CD4-positive, alpha-beta T cell (primary cell): Measurements from ENCODE around the gene ATL2. TPM values are rescaled to one million over a fixed set of nuclear protein-coding genes. Genes with fewer than 3 reads are reported as not detected.
"Not testable (repeated sequence)": the region's sequence is repeated elsewhere in the genome, so short reads cannot be mapped to it uniquely, and the experiment has no call there.

Experiments used
- ATAC-seq: fragments of 200-7000 bp; cut with Tn5 transposase; one replicate; pipeline ENCODE4 v1.10.0; 2022; ENCODE audit warnings: mild to moderate bottlenecking; ENCODE audit not compliant: poor library complexity
- CTCF ChIA-PET: fragments of 350-600 bp; sonication (Branson Sonifier 250); formaldehyde crosslinking; loops from one replicate; lab custom pipeline; 2021; ENCODE audit warnings: antibody characterized with exemption, inconsistent platforms; lab: Charles Lee
- POLR2A ChIA-PET: fragments of 350-600 bp; sonication (Branson Sonifier 250); formaldehyde crosslinking; loops from one replicate; lab custom pipeline; 2021; ENCODE audit warnings: antibody characterized with exemption, inconsistent platforms; lab: Charles Lee
- DNase-seq, 14 experiments: peaks; one replicate each; pipeline ENCODE4 v3.0.0-alpha.2; 2013 to 2020; ENCODE audit warnings: mixed read lengths in 2 of 14
- H3K27ac ChIP-seq, 2 donors: one replicate each; pipeline versions ENCODE4 v1.5.1 to v1.7.0; 2013; ENCODE audit warnings: low read length in 2 of 2, low read depth in 1 of 2, mild to moderate bottlenecking in 1 of 2
- H3K27me3 ChIP-seq, 2 experiments: 1 replicate in 1 of 2; 2 replicates in 1 of 2; pipeline versions ENCODE4 v1.6.1 to v1.7.0; 2013; ENCODE audit warnings: low read length in 2 of 2, control low read depth in 1 of 2, mild to moderate bottlenecking in 1 of 2, moderate library complexity in 1 of 2; ENCODE audit not compliant: insufficient read depth in 2 of 2, control insufficient read depth in 1 of 2
- H3K36me3 ChIP-seq: one replicate; pipeline ENCODE4 v1.6.1; 2013; ENCODE audit warnings: low read length, control low read depth; ENCODE audit not compliant: insufficient read depth
- H3K4me1 ChIP-seq: one replicate; pipeline ENCODE4 v1.6.1; 2013; ENCODE audit warnings: low read length, control low read depth; ENCODE audit not compliant: insufficient read depth
- H3K4me3 ChIP-seq: one replicate; pipeline ENCODE4 v1.5.1; 2013; ENCODE audit warnings: mild to moderate bottlenecking, low read length, moderate library complexity
- H3K9me3 ChIP-seq, 2 experiments: 1 replicate in 1 of 2; 2 replicates in 1 of 2; pipeline versions ENCODE4 v1.6.1 to v1.7.0; 2013; ENCODE audit warnings: low read length in 2 of 2, mild to moderate bottlenecking in 2 of 2, control low read depth in 1 of 2, moderate library complexity in 1 of 2; ENCODE audit not compliant: control insufficient read depth in 1 of 2, insufficient read depth in 1 of 2
- H3K27ac Mint-ChIP-seq: one replicate; pipeline ENCODE4 v1.8.0; 2020; ENCODE audit warnings: mixed read lengths
- H3K27me3 Mint-ChIP-seq: one replicate; pipeline ENCODE4 v1.8.0; 2021; ENCODE audit warnings: mixed read lengths
- H3K36me3 Mint-ChIP-seq: one replicate; pipeline ENCODE4 v1.8.0; 2021; ENCODE audit warnings: low read depth, mixed read lengths
- H3K4me1 Mint-ChIP-seq: one replicate; pipeline ENCODE4 v1.8.0; 2021; ENCODE audit warnings: low read depth, mixed read lengths
- H3K4me3 Mint-ChIP-seq: one replicate; pipeline ENCODE4 v1.8.0; 2020; ENCODE audit warnings: mild to moderate bottlenecking, mixed read lengths
- H3K9me3 Mint-ChIP-seq: one replicate; pipeline ENCODE4 v1.8.0; 2020; ENCODE audit warnings: mixed read lengths
- intact Hi-C, 2 experiments: fragments of 100-400 bp; cut with DNase I in 1 of 2; cut with micrococcal nuclease in 1 of 2; formaldehyde crosslinking; loops; one replicate each; pipeline versions ENCODE4 v1.15.1 to v1.9.0; 2023 to 2025; cut with DNase I, micrococcal nuclease
- total RNA-seq, 174 experiments: library from RNA in 2 of 174; stranded (reverse) in 2 of 174; gene quantifications; one replicate each; pipeline ENCODE4 v1.2.3 and lab custom pipeline; 2021 to 2026
- TF ChIP-seq, protein P1 (sequence below): fragments of 200-600 bp; IDR thresholded peaks from one replicate; pipeline ENCODE4 v1.8.0; 2022; ENCODE audit warnings: antibody characterized with exemption, mild to moderate bottlenecking

The ATL2 gene
- total RNA-seq, 2 experiments from 2014 or later, result 85.5 to 91.7 TPM

DNA sequence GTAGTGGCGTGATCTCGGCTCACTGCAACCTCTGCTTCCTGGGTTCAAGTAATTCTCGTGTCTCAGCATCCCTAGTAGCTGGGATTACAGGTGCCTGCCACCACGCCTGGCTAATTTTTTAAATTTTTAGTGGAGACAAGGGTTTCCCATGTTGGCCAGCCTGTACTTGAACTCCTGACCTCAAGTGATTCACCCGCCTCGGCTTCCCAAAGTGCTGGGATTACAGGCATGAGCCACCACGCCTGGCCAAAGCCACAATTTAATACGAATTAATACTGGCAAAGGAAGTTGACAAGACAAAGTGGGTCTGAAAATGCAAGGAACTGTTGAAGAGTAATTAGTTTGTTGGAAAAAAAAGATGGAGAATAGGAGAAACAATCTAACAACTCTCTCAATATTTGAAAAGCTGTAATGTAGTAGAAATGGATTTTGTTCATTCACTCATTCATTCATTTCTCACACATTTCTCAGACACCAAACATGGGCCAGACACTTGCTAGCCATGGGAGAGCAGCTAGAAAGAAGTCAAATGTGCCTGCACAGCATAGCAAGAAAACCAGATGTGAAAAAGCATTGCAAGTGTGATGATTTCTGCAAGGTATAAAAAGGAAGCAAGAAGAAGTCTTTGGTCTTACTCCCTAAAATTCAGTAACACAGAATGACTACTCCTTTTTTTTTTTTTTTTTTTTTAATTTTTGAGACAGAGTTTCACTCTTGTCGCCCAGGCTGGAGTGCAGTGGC lies 39.4 kb upstream of the ATL2 start:
- CTCF ChIA-PET, result interaction anchor here (0.6 kb wide), 1 partner anchor 465 kb away, joined by 3 read pairs; no protein-coding TSS in a partner anchor
- Histone ChIP-seq H3K4me1 (no peaks in the 10 kb centered on the region), H3K36me3 (no peaks in the 10 kb centered on the region), H3K27me3 (peaks cover 0 to 6% of the 10 kb centered on the region in 2 experiments), H3K9me3 (peaks cover 5 to 13% of the 10 kb centered on the region in 2 experiments), H3K4me3 (no peak overlapping the region), H3K27ac (no peak overlapping the region)
- POLR2A ChIA-PET, result no interaction called here
- Mint-ChIP-seq H3K36me3 (peaks cover 3% of the 10 kb centered on the region), H3K4me1 (no peaks in the 10 kb centered on the region), H3K27ac (no peak overlapping the region), H3K27me3 (no peaks in the 10 kb centered on the region), H3K9me3 (peaks cover 5% of the 10 kb centered on the region), H3K4me3 (no peak overlapping the region)
- ATAC-seq (no peak), DNase-seq (no peak)
- intact Hi-C loops, result no loop called here
- TF ChIP-seq, protein P1, sequence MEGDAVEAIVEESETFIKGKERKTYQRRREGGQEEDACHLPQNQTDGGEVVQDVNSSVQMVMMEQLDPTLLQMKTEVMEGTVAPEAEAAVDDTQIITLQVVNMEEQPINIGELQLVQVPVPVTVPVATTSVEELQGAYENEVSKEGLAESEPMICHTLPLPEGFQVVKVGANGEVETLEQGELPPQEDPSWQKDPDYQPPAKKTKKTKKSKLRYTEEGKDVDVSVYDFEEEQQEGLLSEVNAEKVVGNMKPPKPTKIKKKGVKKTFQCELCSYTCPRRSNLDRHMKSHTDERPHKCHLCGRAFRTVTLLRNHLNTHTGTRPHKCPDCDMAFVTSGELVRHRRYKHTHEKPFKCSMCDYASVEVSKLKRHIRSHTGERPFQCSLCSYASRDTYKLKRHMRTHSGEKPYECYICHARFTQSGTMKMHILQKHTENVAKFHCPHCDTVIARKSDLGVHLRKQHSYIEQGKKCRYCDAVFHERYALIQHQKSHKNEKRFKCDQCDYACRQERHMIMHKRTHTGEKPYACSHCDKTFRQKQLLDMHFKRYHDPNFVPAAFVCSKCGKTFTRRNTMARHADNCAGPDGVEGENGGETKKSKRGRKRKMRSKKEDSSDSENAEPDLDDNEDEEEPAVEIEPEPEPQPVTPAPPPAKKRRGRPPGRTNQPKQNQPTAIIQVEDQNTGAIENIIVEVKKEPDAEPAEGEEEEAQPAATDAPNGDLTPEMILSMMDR, result no peak

DNA sequence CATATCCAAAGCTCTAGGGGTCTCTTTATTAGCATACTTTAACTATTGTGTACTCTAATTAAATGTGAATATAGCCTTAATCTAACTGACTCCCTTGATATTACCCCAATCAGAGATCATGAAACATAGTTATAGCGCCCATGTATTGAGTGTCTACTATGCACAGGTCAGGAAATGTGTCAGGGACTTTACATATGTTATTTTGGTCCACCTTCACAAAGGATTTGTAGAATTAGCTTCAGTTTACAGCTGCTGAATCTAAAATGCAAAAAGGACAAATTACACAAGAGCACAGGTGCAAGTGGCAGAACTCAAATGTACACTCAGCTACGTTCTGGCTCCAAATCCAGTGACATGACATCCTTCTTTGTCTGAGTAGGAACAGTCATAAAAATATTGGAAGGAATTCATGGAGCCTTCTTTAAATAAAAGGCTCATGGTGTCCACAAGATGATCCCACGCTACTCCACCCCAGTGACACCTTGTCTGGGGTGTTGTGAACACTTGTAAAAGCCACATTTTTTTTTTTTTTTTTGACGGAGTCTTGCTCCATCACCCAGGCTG lies 38.7 kb upstream of the ATL2 start:
- ChIA-PET CTCF (interaction anchor here (0.6 kb wide), 1 partner anchor 466 kb away, joined by 3 read pairs; no protein-coding TSS in a partner anchor), POLR2A (no interaction called here)
- Mint-ChIP-seq H3K9me3 (peaks cover 5% of the 10 kb centered on the region), H3K4me3 (no peak overlapping the region), H3K27ac (no peak overlapping the region), H3K27me3 (no peaks in the 10 kb centered on the region), H3K4me1 (no peaks in the 10 kb centered on the region), H3K36me3 (peaks cover 3% of the 10 kb centered on the region)
- Histone ChIP-seq H3K36me3 (no peaks in the 10 kb centered on the region), H3K9me3 (peaks cover 5 to 13% of the 10 kb centered on the region in 2 experiments), H3K27me3 (peaks cover 0 to 6% of the 10 kb centered on the region in 2 experiments), H3K4me1 (no peaks in the 10 kb centered on the region), H3K27ac (no peak overlapping the region), H3K4me3 (no peak overlapping the region)
- intact Hi-C loops, result no loop called here
- no peak for ATAC-seq
- TF ChIP-seq, protein P1, result no peak
- DNase-seq, result no peak

DNA sequence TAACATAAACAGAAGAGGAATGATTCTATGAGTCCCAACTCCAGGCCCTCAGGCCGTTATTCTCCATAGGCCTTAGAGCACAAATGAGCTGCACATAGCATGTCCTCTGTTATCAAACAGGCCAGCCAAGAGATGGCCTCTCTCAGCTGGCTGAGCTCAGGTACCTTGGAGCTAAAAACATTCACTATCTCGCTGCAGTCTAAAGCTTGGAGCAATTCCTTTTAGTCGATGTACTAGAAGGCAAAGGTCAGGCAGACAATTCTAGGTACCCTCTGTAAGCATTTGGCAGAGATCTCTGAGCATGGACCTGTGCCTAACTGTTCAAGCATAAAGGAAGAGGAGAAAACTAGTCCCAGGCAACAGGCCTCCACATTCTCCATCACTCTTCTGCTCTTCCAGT lies 38.0 kb upstream of the ATL2 start:
- DNase-seq (no peak), ATAC-seq (no peak)
- Mint-ChIP-seq H3K4me3 (no peak overlapping the region), H3K36me3 (peaks cover 3% of the 10 kb centered on the region), H3K27ac (no peak overlapping the region), H3K27me3 (no peaks in the 10 kb centered on the region), H3K4me1 (no peaks in the 10 kb centered on the region), H3K9me3 (peaks cover 5% of the 10 kb centered on the region)
- Histone ChIP-seq H3K27ac (no peak overlapping the region), H3K9me3 (peaks cover 5 to 13% of the 10 kb centered on the region in 2 experiments), H3K27me3 (peaks cover 0 to 6% of the 10 kb centered on the region in 2 experiments), H3K4me1 (no peaks in the 10 kb centered on the region), H3K36me3 (no peaks in the 10 kb centered on the region), H3K4me3 (no peak overlapping the region)
- ChIA-PET CTCF (no interaction called here), POLR2A (no interaction called here)
- TF ChIP-seq, protein P1, result no peak
- intact Hi-C loops, result no loop called here

DNA sequence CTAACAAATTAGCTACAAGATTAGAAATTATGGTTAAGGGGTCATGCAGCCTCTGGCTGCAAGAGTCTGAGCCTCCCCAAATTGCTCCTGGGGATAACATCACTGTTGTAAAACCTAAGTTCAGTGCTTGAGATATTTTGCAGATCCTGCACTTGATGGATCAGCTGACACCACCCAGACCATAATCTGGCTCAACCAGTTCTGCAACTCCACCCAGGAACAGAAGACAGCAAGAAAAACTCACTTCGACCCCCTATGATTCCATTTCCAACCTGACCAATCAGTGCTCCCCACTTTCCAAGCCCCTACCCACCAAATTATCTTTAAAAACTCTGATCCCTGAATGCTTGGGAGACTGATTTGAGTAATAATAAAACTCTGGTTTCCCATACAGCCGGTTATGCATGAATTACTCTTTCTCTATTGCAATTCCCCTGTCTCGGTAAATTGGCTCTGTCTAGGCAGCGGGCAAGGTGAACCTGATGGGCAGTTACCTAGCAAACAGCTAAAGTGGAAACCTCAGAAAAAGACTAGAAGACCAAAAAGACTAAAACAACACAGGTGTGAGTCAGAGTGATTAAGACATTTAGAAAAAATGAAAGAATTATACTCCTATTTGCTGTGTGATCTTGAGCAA lies 35.3 kb upstream of the ATL2 start:
- DNase-seq, CTCF ChIA-PET, H3K27me3 Mint-ChIP-seq, H3K36me3 Mint-ChIP-seq, POLR2A ChIA-PET, intact Hi-C loops, H3K27ac ChIP-seq, H3K36me3 ChIP-seq, H3K27me3 ChIP-seq, H3K4me1 Mint-ChIP-seq, H3K9me3 Mint-ChIP-seq, H3K4me3 ChIP-seq, H3K4me3 Mint-ChIP-seq, ATAC-seq, H3K27ac Mint-ChIP-seq, H3K4me1 ChIP-seq: not testable (repeated sequence)
- H3K9me3 ChIP-seq, result peaks cover 5 to 13% of the 10 kb centered on the region in 2 experiments
